VCaP (cell line): ENCODE results near the gene RIC3.
A peak's percentile ranks its signal among the peaks of the same experiment; 100 is the strongest.

Experiments
- H3K27ac ChIP-seq: fragments of 450-650 bp; 2 replicates; pipeline ENCODE4 v1.5.1; 2017
- TF ChIP-seq, protein P1 (sequence below): fragments of 450-650 bp; conservative IDR thresholded peaks from 2 replicates; pipeline ENCODE4 v1.5.1; 2017; ENCODE audit warnings: mild to moderate bottlenecking, moderate library complexity

Gene RIC3

DNA sequence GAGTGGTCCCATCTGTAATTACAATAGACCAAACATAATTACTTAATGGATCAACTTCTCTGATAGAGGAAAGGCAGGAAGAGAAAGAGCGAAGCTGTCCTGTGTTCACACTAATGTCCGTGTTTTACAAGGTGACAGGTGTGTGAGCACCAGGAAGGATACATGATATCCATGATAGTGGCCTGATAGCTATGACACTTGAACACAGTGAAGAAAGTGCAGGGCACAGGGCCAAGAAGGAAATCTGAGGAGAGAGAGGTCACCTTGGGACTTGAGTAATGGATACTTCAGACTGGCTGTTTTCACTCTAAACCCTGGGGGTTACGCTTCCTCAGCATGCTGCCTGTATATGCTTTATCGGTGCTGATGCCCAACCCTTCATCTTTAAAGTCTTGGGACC, 58.4 kb downstream of the RIC3 start:
- TF ChIP-seq, protein P1, sequence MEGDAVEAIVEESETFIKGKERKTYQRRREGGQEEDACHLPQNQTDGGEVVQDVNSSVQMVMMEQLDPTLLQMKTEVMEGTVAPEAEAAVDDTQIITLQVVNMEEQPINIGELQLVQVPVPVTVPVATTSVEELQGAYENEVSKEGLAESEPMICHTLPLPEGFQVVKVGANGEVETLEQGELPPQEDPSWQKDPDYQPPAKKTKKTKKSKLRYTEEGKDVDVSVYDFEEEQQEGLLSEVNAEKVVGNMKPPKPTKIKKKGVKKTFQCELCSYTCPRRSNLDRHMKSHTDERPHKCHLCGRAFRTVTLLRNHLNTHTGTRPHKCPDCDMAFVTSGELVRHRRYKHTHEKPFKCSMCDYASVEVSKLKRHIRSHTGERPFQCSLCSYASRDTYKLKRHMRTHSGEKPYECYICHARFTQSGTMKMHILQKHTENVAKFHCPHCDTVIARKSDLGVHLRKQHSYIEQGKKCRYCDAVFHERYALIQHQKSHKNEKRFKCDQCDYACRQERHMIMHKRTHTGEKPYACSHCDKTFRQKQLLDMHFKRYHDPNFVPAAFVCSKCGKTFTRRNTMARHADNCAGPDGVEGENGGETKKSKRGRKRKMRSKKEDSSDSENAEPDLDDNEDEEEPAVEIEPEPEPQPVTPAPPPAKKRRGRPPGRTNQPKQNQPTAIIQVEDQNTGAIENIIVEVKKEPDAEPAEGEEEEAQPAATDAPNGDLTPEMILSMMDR = no peak
- H3K27ac ChIP-seq = no peak overlapping the region

DNA sequence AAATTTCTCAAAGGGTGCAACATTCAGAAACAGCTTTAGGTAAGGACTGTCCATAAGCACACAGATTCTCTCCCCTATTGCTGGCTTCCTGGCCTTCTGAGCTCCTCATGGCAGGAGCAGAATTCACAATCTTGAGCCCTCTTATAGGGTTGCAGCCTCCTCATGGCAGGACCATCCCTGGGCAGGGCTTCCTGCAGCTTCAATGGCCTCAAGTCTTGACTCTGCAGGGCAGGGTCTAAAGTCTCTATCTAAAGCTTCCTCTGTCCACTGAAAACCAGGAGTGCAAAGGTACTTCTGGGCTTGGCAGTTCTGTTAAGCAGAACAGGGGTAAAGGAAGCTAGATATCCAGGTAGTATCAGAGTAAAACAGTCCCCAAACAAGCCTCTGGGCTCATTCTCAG, 59.1 kb downstream of the RIC3 start:
- TF ChIP-seq, protein P1 = no peak
- H3K27ac ChIP-seq = no peak overlapping the region

DNA sequence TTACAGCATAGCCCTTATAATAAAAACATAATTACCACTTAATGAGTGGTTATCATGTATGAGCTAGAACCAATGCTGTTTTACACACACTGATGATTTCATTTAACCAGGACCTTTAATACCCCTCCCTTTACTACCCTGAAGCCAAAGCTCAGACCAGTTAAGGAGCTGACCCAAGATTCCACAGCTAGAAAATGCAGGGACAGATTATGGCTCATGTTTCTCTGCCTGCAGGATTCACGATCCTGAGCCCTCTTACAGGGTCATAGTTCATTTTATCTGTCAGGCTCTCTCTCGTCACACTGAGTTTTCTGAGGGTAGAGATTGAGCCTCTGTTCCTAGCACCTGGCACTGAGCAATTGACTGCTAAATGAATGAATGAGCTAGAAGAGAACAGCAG, 60.4 kb downstream of the RIC3 start:
- H3K27ac ChIP-seq = no peak overlapping the region
- TF ChIP-seq, protein P1 = no peak

DNA sequence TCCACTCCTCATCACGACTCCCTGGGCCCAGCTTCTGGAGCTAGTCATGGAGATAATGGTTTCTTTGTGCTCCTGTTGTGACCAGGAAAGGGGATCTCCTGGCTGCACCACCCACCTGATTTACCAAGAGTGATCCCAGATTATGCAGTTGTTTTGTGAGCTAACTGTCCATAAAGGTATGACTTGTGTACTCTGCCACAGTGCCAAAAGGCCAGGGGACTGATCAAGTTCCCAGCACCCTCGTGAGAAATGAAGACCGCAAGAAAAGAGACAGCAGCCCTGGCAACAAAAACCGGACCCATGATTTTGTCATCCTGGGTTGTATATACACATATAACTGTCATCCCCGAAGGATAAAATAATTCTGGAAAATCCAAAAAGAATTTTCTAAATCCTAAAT, 61.2 kb downstream of the RIC3 start:
- H3K27ac ChIP-seq = no peak overlapping the region
- TF ChIP-seq, protein P1 = no peak

DNA sequence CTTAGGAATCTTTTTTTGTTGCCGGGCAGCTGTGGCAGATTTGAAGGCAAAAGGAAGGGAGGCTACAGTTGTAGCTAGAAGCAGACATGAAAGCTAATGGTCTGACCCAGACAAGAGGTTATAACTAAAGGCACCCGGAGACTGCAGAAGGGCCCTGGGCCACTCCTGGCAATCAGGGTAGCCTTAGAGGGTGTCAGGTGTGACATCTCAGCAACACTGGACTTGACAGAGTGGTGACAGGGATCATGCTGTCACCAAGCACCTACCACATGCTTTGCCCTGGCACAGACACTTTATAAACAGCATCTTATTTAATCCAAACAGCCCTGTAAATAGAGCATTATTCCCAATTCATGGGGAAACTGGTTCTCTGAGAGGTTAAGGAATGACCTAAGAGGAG, 62.1 kb downstream of the RIC3 start:
- TF ChIP-seq, protein P1 = no peak
- 0 out of 2 replicates have a peak overlapping the region, but pooled peaks have one; percentile 9 for H3K27ac ChIP-seq

DNA sequence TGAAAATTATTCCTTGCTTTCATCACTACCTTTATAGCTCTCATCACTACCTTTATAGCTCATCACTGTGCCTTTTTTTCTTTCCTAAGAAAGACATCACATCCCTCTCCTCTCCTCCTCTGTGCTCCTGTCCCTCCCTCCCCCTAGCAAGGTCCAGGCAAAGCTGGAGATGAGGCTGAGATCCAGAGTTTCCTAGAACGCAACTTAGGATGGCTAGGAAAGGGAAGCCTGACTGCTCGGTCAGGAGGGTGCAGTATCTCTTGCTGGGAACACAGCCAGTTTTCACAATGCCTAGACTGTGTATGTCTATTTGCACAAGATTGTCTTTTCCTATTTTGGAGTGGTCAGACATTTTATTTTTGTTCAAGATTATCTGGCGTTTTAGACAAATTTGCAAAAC, 63.2 kb downstream of the RIC3 start:
- TF ChIP-seq, protein P1 = no peak
- H3K27ac ChIP-seq = 0 out of 2 replicates have a peak overlapping the region, but pooled peaks have one; percentile 9

DNA sequence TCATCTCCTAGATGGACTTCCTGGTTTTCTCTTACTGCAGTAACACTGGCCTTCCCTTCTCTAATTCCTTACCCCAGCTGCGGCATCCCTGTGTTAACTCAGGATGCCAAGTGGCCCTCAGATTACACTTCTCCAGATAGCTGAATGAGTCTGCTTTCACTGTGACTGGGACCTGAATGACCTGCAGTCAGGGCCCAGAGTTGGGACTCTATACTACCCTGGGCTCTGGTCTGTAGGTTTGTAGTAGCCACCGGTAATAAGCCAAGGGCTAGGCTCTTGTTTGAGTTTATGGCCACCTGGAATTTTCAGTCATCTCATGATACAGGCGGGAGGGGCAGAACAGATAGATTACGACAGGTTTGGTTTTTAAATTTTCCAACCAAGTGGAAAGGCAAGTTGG, 63.7 kb downstream of the RIC3 start:
- no peak overlapping the region for H3K27ac ChIP-seq
- TF ChIP-seq, protein P1 = no peak

DNA sequence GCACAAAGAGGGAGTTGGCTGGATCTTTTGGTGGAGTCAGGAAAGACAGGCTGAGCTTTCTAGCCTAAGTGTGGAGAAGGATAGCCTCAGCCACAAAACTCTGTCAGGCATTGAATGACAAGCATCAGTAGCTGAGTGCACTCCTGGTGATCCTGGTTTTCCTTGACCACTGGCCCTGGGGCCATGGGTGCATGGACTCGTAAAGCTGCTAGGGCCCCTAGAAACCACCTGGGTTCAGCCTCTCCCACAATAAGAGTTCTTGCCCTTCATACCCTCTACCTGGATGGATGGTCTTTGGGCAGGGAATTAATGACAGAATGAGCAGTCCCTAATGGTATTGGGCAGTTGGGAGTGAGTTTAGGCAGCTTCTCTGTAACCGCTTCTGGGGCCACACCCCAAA, 64.9 kb downstream of the RIC3 start:
- no peak overlapping the region for H3K27ac ChIP-seq
- TF ChIP-seq, protein P1 = no peak
